GM13977 (cell line): ENCODE results near the gene GJA10.

Experiments used
- DNase-seq: peaks from one replicate; pipeline ENCODE4 v3.0.0; 2012; ENCODE audit warnings: low spot score
- CTCF ChIP-seq: IDR thresholded peaks from 2 replicates; pipeline ENCODE4 v1.5.1; 2012; ENCODE audit warnings: mild to moderate bottlenecking, control low read depth; ENCODE audit not compliant: insufficient read depth; ENCODE audit errors: extremely low read depth, missing control alignments
- in situ Hi-C: fragments of 300-500 bp; cut with MboI; formaldehyde crosslinking; loops from one replicate; pipeline ENCODE4 v1.12.0; 2022; ENCODE audit warnings: low sequenced_read_pairs, low pct_unique_long_range_greater_than_20kb, mixed read lengths, inconsistent platforms; ENCODE audit not compliant: unreplicated experiment

Gene GJA10

GRCh38 chr6:89927791-89928550, 33.7 kb downstream of the GJA10 start:
- no peak for TF ChIP-seq CTCF
- no peak for DNase-seq
- in situ Hi-C loops = no loop called here

- no peak for DNase-seq
- TF ChIP-seq CTCF = no peak
- in situ Hi-C loops = no loop called here
Measured at GRCh38 chr6:89928604-89929003, 34.3 kb downstream of the GJA10 start.

GRCh38 chr6:89930789-89931188, 36.5 kb downstream of the GJA10 start:
- no peak for TF ChIP-seq CTCF
- DNase-seq = no peak
- in situ Hi-C loops = no loop called here

GRCh38 chr6:89932245-89932802, 38.1 kb downstream of the GJA10 start:
- no peak for DNase-seq
- no peak for TF ChIP-seq CTCF
- in situ Hi-C loops = no loop called here

- in situ Hi-C loops = no loop called here
- no peak for DNase-seq
- TF ChIP-seq CTCF = no peak
Measured at GRCh38 chr6:89934685-89935366, 40.6 kb downstream of the GJA10 start.

GRCh38 chr6:89936177-89936576, 41.9 kb downstream of the GJA10 start:
- in situ Hi-C loops = no loop called here
- DNase-seq = no peak
- TF ChIP-seq CTCF = no peak
